ENCODE data around the gene TMUB1. TPM values are rescaled to one million over a fixed set of nuclear protein-coding genes. Genes with fewer than 3 reads are reported as not detected.

The TMUB1 gene
- total and polyA plus RNA-seq, 12 donors, result 18.5 to 88.2 (median 26.1) TPM

GRCh38 chr7:151053096-151053495 is 30.2 kb downstream of the TMUB1 start:
- Histone ChIP-seq H3K27ac (no peak overlapping the region), H3K4me3 (no peak overlapping the region), H3K4me1 (peaks cover 10 to 22% (median 18%) of the 10 kb centered on the region in 9 donors), H3K27me3 (peaks cover 0 to 15% (median 0%) of the 10 kb centered on the region in 7 donors), H3K9me3 (no peaks in the 10 kb centered on the region), H3K36me3 (peaks cover 0 to 7% (median 0%) of the 10 kb centered on the region in 9 donors)
- TF ChIP-seq, protein P1, sequence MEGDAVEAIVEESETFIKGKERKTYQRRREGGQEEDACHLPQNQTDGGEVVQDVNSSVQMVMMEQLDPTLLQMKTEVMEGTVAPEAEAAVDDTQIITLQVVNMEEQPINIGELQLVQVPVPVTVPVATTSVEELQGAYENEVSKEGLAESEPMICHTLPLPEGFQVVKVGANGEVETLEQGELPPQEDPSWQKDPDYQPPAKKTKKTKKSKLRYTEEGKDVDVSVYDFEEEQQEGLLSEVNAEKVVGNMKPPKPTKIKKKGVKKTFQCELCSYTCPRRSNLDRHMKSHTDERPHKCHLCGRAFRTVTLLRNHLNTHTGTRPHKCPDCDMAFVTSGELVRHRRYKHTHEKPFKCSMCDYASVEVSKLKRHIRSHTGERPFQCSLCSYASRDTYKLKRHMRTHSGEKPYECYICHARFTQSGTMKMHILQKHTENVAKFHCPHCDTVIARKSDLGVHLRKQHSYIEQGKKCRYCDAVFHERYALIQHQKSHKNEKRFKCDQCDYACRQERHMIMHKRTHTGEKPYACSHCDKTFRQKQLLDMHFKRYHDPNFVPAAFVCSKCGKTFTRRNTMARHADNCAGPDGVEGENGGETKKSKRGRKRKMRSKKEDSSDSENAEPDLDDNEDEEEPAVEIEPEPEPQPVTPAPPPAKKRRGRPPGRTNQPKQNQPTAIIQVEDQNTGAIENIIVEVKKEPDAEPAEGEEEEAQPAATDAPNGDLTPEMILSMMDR (IDR thresholded peaks at IDR 0.05), result no peak
- DNase-seq (no peak), ATAC-seq (no peak)
- intact Hi-C loops (cut with DNase I), result loop anchor here in 1 of 10 donors (10.0 kb wide), 1 partner anchor 62 kb away; no protein-coding TSS in a partner anchor
- WGBS, 2 donors, result 75 to 82% methylated on average over 4 of the region's 4 CpGs

- no peak overlapping the region for H3K27ac ChIP-seq
- 2% methylated on average over 50 of the region's 50 CpGs for WGBS, 2 donors
- peaks cover 0 to 15% (median 0%) of the 10 kb centered on the region in 7 donors for H3K27me3 ChIP-seq
- TF ChIP-seq, protein P1 (IDR thresholded peaks at IDR 0.05), result no peak
- H3K36me3 ChIP-seq, result peaks cover 0 to 12% (median 0%) of the 10 kb centered on the region in 9 donors
- H3K9me3 ChIP-seq, result no peaks in the 10 kb centered on the region
- peak overlapping the region in 3 of 10 donors; percentile 11 to 26 (median 24) for H3K4me3 ChIP-seq
- peaks cover 3 to 16% (median 9%) of the 10 kb centered on the region in 9 donors for H3K4me1 ChIP-seq
- intact Hi-C loops (cut with DNase I), result loop anchor here in 1 of 10 donors (10.0 kb wide), 1 partner anchor 64 kb away; no protein-coding TSS in a partner anchor
- ATAC-seq (peak; percentile 49 to 71 (median 66)), DNase-seq (peak; percentile 36 to 69)
Observed at GRCh38 chr7:151051108-151051507, 32.2 kb downstream of the TMUB1 start.

DNA sequence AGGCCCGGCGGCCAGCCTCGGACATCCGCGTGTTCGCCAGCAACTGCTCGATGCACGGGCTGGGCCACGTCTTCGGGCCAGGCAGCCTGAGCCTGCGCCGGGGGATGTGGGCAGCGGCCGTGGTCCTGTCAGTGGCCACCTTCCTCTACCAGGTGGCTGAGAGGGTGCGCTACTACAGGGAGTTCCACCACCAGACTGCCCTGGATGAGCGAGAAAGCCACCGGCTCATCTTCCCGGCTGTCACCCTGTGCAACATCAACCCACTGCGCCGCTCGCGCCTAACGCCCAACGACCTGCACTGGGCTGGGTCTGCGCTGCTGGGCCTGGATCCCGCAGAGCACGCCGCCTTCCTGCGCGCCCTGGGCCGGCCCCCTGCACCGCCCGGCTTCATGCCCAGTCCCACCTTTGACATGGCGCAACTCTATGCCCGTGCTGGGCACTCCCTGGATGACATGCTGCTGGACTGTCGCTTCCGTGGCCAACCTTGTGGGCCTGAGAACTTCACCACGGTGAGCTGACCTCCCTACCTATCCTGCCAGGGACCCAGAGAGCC is 34.3 kb downstream of the TMUB1 start:
- DNase-seq, result no peak
- Histone ChIP-seq H3K27me3 (peaks cover 0 to 15% (median 0%) of the 10 kb centered on the region in 7 donors), H3K4me1 (peaks cover 3 to 16% (median 9%) of the 10 kb centered on the region in 9 donors), H3K36me3 (peaks cover 0 to 31% (median 0%) of the 10 kb centered on the region in 9 donors), H3K9me3 (no peaks in the 10 kb centered on the region), H3K4me3 (no peak overlapping the region), H3K27ac (no peak overlapping the region)
- intact Hi-C loops (cut with DNase I), result loop anchor here in 1 of 10 donors (10.0 kb wide), 1 partner anchor 56 kb away; no protein-coding TSS in a partner anchor
- no peak for ATAC-seq
- TF ChIP-seq, protein P1 (IDR thresholded peaks at IDR 0.05), result no peak
- 90 to 93% methylated on average over 29 to 38 of the region's 38 CpGs for WGBS, 2 donors

- 80 to 81% methylated on average over 22 of the region's 22 CpGs for WGBS, 2 donors
- ATAC-seq, result no peak
- intact Hi-C loops (cut with DNase I), result loop anchor here in 1 of 10 donors (10.0 kb wide), 1 partner anchor 57 kb away; no protein-coding TSS in a partner anchor
Observed at GRCh38 chr7:151047976-151048815, 35.1 kb downstream of the TMUB1 start, which contains the start of gene ASIC3. Gene ASIC3, plus strand, starts transcription at chr7:151048531. Its CDS starts 355 bp downstream, at chr7:151048886.

More at GRCh38 chr7:151047976-151048815, 35.1 kb downstream of the TMUB1 start, which contains the start of gene ASIC3:
- peaks cover 0 to 29% (median 0%) of the 10 kb centered on the region in 9 donors for H3K36me3 ChIP-seq
- H3K4me1 ChIP-seq, result peaks cover 3 to 16% (median 9%) of the 10 kb centered on the region in 9 donors
- no peaks in the 10 kb centered on the region for H3K9me3 ChIP-seq
- H3K4me3 ChIP-seq, result no peak within 1 kb of the TSS
- H3K27ac ChIP-seq, result no peak within 1 kb of the TSS
- TF ChIP-seq, protein P1 (IDR thresholded peaks at IDR 0.05), result no peak
- DNase-seq, result no peak
- H3K27me3 ChIP-seq, result peaks cover 0 to 15% (median 0%) of the 10 kb centered on the region in 7 donors
